Heart left ventricle (tissue), 16 donors: ENCODE data around the gene TXN. TPM values are rescaled to one million over a fixed set of nuclear protein-coding genes. Genes with fewer than 3 reads are reported as not detected.

Experiments
- ATAC-seq, 4 donors: fragments of 200-7000 bp; cut with Tn5 transposase; one replicate each; pipeline ENCODE4 v1.9.1; 2020 to 2022; ENCODE audit warnings: moderate library complexity in 4 of 4, mild to moderate bottlenecking in 3 of 4, moderate number of reproducible peaks in 1 of 4
- DNase-seq, 5 donors: peaks; one replicate each; pipeline ENCODE4 v3.0.0-alpha.2; 2020
- H3K27ac ChIP-seq, 12 donors: fragments of 200-600 bp; sonication (generic) in 4 of 12; one replicate each; pipeline versions ENCODE4 v1.5.0 to v1.8.0; 2016 to 2022; ENCODE audit warnings: mild to moderate bottlenecking in 2 of 12
- H3K27me3 ChIP-seq, 9 donors: fragments of 200-600 bp; sonication (generic) in 2 of 9; one replicate each; pipeline versions ENCODE4 v1.5.1 to v1.8.0; 2016 to 2022; ENCODE audit warnings: mild to moderate bottlenecking in 3 of 9
- H3K36me3 ChIP-seq, 9 donors: fragments of 200-600 bp; sonication (generic) in 2 of 9; one replicate each; pipeline versions ENCODE4 v1.5.0 to v1.8.0; 2018 to 2022; ENCODE audit warnings: mild to moderate bottlenecking in 2 of 9
- H3K4me1 ChIP-seq, 12 donors: fragments of 200-600 bp; sonication (generic) in 4 of 12; one replicate each; pipeline versions ENCODE4 v1.5.0 to v1.8.0; 2016 to 2022; ENCODE audit warnings: mild to moderate bottlenecking in 3 of 12
- H3K4me3 ChIP-seq, 12 donors: fragments of 200-600 bp; sonication (generic) in 4 of 12; one replicate each; pipeline versions ENCODE4 v1.5.0 to v1.8.0; 2017 to 2022; ENCODE audit warnings: mild to moderate bottlenecking in 9 of 12, moderate library complexity in 4 of 12
- H3K9me3 ChIP-seq, 12 donors: fragments of 200-600 bp; sonication (generic) in 4 of 12; one replicate each; pipeline versions ENCODE4 v1.5.0 to v1.8.0; 2016 to 2022; ENCODE audit warnings: mild to moderate bottlenecking in 1 of 12
- POLR2A ChIP-seq, 2 donors: fragments of 450-650 bp; IDR thresholded peaks; one replicate each; pipeline ENCODE4 v1.6.1; 2017; ENCODE audit warnings: antibody characterized with exemption in 2 of 2, mild to moderate bottlenecking in 2 of 2, moderate library complexity in 2 of 2
- WGBS, 4 donors: extraction: QIAGEN DNeasy Blood & Tissue Kit in 2 of 4; methylation state at CpG; one replicate each; pipeline versions ENCODE4 v1.1.5 to v1.1.7; 2013 to 2018; 5-methylcytosine and 5-hydroxymethylcytosine counted together
- intact Hi-C, 10 donors: fragments of 100-400 bp; cut with DNase I; formaldehyde crosslinking; loops; one replicate each; pipeline versions ENCODE4 v1.11.1 to v1.14.2; 2022
- polyA plus RNA-seq, 2 donors: library from polyadenylated mRNA; stranded (reverse); fragments of 200-250 nt; gene quantifications; one replicate each; pipeline ENCODE4 v1.2.3, GENCODE V29; 2013
- total RNA-seq, 9 donors: library from RNA; depleted of rRNA in 2 of 9; stranded (reverse); fragments of >200 nt in 2 of 9; fragmentation: NEBNext Ultra II Directional in 3 of 9; extraction: Animal tissue kit (Norgen Biotek cat#: 25700) in 3 of 9; gene quantifications; one replicate each; pipeline versions ENCODE4 v1.1.0 to v1.2.4, GENCODE V29; 2016 to 2023
- TF ChIP-seq, protein P1 (sequence below), 12 donors: fragments of 200-600 bp; sonication (generic) in 4 of 12; IDR thresholded peaks; one replicate each; pipeline versions ENCODE4 v1.5.0 to v1.8.0; 2018 to 2022; ENCODE audit warnings: antibody characterized with exemption in 12 of 12, mild to moderate bottlenecking in 5 of 12
- donor health status: ischemic (EF 13 %, LVEDD 7.1; RV severe dilation, severe dysfunction).
- donor health status: healthy with polysubstance abuse.
- donor health status: DM: no; HTN: yes; CAD: no.
- donor health status: DM: no; HTN: no; CAD: no.
- donor health status: ischemic (EF 25% LVEDD 6.9; RV normal size, moderate dysfunction).
- donor health status: ischemic (EF 25% LVEDD 5.7; RV mildly dilated, moderate dysfunction).
- donor health status: healthy.
- donor health status: DM: yes; HTN: yes; CAD: no.
- donor health status: ischemic (EF 35%, LVEDD 5.7; RV mildly dilated, moderate dysfunction).
- donor health status: nonischemic (EF 11% LVEDD 7.7; RV severe dilation, severe dysfunction).
- donor health status: DM: yes; HTN: yes; CAD: no.
- donor health status: PGD.
- donor health status: ischemic (EF 29% LVEDD 5.4; RV normal size, mild dysfunction).
- donor health status: nonischemic (EF 23%, LVEDD 6.1; RV moderate dilation, normal function).

The TXN gene
- total and polyA plus RNA-seq, 11 donors = 48.6 to 173 (median 71.7) TPM

DNA sequence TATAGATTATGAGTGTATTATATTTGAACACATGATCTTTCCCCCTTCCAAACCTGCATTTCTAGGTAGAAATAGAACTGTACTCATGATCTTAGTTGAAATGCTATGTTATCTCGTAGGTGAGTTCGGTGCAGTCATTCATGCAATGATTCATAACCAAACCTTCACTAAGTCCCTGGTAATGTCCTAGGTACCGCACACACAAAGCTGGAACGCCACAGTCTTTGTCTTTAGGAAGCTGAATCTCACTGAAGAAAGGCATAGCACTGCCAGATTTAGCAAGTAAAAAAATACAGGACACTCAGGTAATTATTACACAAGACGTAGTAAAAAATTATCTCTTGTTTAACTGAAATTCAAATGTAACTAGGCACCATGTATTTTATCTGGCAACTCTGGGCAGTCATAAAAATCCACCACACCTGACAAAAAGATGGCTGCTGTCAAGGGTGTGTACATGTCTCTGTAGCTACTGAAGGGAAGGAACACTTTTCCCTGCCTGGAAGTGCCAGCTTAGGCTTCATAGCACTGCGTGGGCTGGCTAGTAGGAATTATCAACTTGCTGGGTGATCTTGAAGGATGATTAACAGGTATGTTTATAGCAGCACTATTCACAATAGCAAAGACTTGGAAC lies 28.0 kb upstream of the TXN start:
- no peaks in the 10 kb centered on the region for H3K36me3 ChIP-seq
- intact Hi-C loops = no loop called here
- no peak for DNase-seq
- no peak overlapping the region for H3K27ac ChIP-seq
- H3K9me3 ChIP-seq = no peaks in the 10 kb centered on the region
- ATAC-seq = no peak
- no peak for TF ChIP-seq POLR2A (IDR thresholded peaks at IDR 0.05)
- TF ChIP-seq, protein P1, sequence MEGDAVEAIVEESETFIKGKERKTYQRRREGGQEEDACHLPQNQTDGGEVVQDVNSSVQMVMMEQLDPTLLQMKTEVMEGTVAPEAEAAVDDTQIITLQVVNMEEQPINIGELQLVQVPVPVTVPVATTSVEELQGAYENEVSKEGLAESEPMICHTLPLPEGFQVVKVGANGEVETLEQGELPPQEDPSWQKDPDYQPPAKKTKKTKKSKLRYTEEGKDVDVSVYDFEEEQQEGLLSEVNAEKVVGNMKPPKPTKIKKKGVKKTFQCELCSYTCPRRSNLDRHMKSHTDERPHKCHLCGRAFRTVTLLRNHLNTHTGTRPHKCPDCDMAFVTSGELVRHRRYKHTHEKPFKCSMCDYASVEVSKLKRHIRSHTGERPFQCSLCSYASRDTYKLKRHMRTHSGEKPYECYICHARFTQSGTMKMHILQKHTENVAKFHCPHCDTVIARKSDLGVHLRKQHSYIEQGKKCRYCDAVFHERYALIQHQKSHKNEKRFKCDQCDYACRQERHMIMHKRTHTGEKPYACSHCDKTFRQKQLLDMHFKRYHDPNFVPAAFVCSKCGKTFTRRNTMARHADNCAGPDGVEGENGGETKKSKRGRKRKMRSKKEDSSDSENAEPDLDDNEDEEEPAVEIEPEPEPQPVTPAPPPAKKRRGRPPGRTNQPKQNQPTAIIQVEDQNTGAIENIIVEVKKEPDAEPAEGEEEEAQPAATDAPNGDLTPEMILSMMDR (IDR thresholded peaks at IDR 0.05) = no peak
- no peak overlapping the region for H3K4me3 ChIP-seq
- peaks cover 0 to 4% (median 0%) of the 10 kb centered on the region in 9 donors for H3K27me3 ChIP-seq
- 89 to 94% (median 90%) methylated on average over 6 of the region's 6 CpGs for WGBS, 4 donors
- H3K4me1 ChIP-seq = peaks cover 0 to 5% (median 0%) of the 10 kb centered on the region in 12 donors

DNA sequence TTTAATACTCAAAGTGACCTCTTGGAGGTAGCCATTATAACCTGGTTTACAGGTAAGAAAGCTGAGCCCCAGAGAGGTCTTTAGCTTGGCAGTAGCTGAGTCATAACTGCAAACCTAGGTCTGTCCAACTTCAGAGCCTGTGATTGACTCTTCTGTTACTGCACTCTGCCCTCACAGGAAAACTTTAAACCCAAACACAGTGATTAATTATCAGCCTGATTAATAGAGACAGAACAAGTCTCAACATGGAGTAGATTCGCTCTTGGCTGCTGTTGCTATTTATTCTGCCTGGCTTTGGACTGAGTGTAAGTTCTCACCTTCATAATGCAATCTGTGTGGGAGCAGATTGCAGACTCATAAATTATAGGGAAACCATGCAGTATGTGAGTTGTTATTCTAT lies 27.4 kb upstream of the TXN start:
- Histone ChIP-seq H3K27ac (no peak overlapping the region), H3K36me3 (no peaks in the 10 kb centered on the region), H3K4me1 (peaks cover 0 to 5% (median 0%) of the 10 kb centered on the region in 12 donors), H3K27me3 (peaks cover 0 to 4% (median 0%) of the 10 kb centered on the region in 9 donors), H3K4me3 (no peak overlapping the region), H3K9me3 (no peaks in the 10 kb centered on the region)
- no peak for TF ChIP-seq POLR2A (IDR thresholded peaks at IDR 0.05)
- TF ChIP-seq, protein P1 (IDR thresholded peaks at IDR 0.05) = no peak
- intact Hi-C loops = no loop called here
- no peak for DNase-seq
- ATAC-seq = no peak
- 73 to 89% (median 83%) methylated on average over 1 of the region's 1 CpG for WGBS, 4 donors

DNA sequence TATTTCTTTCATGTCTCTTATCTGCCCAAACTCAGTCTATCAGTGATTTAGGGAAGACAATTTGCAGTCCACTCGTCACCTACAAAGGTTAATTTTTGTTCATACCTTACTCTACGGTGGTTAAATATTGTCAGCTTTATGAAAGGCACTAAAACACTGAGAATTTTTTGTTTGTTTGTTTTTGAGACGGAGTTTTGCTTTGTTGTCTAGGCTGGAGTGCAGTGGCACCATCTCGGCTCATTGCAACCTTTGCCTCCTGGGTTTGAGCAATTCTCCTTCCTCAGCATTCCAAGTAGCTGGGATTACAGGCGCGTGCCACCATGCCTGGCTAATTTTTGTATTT lies 26.4 kb upstream of the TXN start:
- Histone ChIP-seq H3K4me1 (peaks cover 0 to 5% (median 0%) of the 10 kb centered on the region in 12 donors), H3K27me3 (peaks cover 0 to 4% (median 0%) of the 10 kb centered on the region in 9 donors), H3K4me3 (no peak overlapping the region), H3K27ac (no peak overlapping the region), H3K9me3 (no peaks in the 10 kb centered on the region), H3K36me3 (no peaks in the 10 kb centered on the region)
- intact Hi-C loops = no loop called here
- no peak for ATAC-seq
- TF ChIP-seq POLR2A (IDR thresholded peaks at IDR 0.05) = no peak
- TF ChIP-seq, protein P1 (IDR thresholded peaks at IDR 0.05) = no peak
- 81 to 87% (median 86%) methylated on average over 6 of the region's 6 CpGs for WGBS, 4 donors
- no peak for DNase-seq

DNA sequence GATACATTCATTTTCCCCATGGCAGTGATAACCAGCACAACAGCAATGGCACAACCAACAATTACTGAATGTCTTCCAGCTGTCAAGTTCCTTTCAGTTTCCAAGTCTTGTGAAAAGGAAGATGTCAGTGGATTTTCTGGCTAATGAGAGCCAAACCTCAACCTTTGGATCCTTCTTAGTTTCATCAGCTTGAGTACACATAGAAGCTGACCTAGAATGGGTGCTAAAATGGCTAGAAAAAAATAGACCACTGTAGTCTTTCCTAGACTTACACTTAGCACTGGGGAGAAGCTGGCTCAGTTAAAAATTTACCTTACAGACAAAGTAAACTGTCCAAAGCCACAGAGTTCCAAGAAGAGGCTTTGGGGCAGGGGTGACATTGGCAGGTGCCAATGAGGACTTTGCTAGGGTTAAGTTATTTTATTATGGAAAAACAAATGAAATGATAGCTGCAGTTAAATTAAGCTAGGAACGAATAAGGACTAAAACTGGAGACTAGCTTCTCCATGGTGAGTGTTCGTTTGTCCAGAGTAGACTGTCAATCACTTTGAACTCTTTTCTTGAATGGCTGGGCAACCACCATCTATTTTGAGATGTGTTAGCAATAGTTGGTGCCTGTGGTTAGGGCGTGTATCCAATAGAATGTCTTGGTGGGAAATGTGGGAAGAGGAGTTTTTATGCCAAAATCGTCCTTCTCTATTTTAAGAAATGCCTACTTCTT lies 25.9 kb upstream of the TXN start:
- Histone ChIP-seq H3K27ac (no peak overlapping the region), H3K4me3 (no peak overlapping the region), H3K4me1 (peaks cover 0 to 5% (median 0%) of the 10 kb centered on the region in 12 donors), H3K27me3 (peaks cover 0 to 4% (median 0%) of the 10 kb centered on the region in 9 donors), H3K9me3 (no peaks in the 10 kb centered on the region), H3K36me3 (no peaks in the 10 kb centered on the region)
- no peak for TF ChIP-seq POLR2A (IDR thresholded peaks at IDR 0.05)
- TF ChIP-seq, protein P1 (IDR thresholded peaks at IDR 0.05) = no peak
- intact Hi-C loops = no loop called here
- DNase-seq = no peak
- 63 to 73% (median 70%) methylated on average over 4 of the region's 4 CpGs for WGBS, 4 donors
- ATAC-seq = no peak
